Dendritic cell treated with granulocyte-macrophage colony-stimulating factor and Interleukin-4, amounts not matched to agents 40 ng/mL and 50 ng/mL, for 4 days (primary cell): Measurements from ENCODE around the gene DCHS1.

ENCODE experiments used
- H3K27ac Mint-ChIP-seq: one replicate; pipeline ENCODE4 v1.8.0; 2022; ENCODE audit warnings: mild to moderate bottlenecking, mixed read lengths
- H3K27me3 Mint-ChIP-seq: one replicate; pipeline ENCODE4 v1.8.0; 2022; ENCODE audit warnings: mild to moderate bottlenecking, mixed read lengths
- H3K36me3 Mint-ChIP-seq: one replicate; pipeline ENCODE4 v1.8.0; 2022; ENCODE audit warnings: low read depth, mixed read lengths
- H3K4me1 Mint-ChIP-seq: one replicate; pipeline ENCODE4 v1.8.0; 2022; ENCODE audit warnings: low read depth, mixed read lengths
- H3K4me3 Mint-ChIP-seq: one replicate; pipeline ENCODE4 v1.8.0; 2022; ENCODE audit warnings: mild to moderate bottlenecking, moderate library complexity, mixed read lengths
- H3K9me3 Mint-ChIP-seq: one replicate; pipeline ENCODE4 v1.8.0; 2022; ENCODE audit warnings: mixed read lengths
- intact Hi-C: fragments of 100-400 bp; cut with micrococcal nuclease; formaldehyde crosslinking; loops from one replicate; pipeline ENCODE4 v1.15.0; 2022

DCHS1 gene

DNA sequence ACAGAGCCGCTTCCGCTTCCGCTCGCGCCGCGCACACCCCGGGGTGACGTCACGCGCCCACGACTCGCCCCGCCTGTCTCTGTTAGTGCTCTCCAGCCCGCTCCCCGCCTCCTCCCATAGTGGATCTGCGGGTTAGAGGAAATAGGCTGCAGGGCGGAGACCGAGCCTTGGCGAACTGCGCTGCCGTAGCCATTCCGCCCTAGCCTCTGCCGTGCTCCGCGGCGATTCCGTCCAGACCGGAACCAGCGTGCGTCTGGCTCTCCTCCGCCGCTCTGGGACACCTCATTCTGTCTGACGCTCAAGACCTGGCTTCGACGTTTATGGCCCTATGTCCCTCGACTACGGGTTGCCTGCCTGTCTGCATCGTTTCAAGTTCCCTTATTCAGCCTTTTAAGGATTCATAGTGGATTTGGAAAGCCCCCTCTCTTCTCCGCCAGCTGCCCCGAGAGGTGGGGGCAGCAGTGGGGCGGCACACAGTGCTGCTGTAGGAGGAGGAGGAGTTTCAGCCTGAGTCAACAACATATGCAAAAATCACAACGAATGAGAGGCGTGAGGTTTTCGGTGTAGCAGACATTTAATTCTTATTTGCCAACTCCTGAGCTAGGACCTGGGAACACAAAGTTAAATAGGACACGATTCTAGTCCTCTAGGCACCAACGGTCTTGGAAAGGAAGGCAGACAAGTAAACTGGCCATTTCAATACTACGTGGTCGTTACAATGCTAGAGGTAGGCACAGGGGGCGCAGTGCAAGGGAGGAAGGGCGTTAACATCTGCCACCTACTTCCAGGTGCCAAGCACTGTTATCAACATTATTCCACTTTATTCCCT, 43.2 kb downstream of the DCHS1 start, which contains the start of gene TAF10:
Gene TAF10, minus strand, starts transcription at position 4 of the 829 bp plus-strand sequence. CDS start 27 bp downstream, outside the sequence.
- Mint-ChIP-seq H3K4me1 (peaks cover 35% of the 10 kb centered on the region), H3K27ac (no peak within 1 kb of the TSS), H3K9me3 (no peaks in the 10 kb centered on the region), H3K36me3 (peaks cover 43% of the 10 kb centered on the region), H3K4me3 (peak within 1 kb of the TSS; percentile 85), H3K27me3 (no peaks in the 10 kb centered on the region)
- intact Hi-C loops: loop anchor here (1.0 to 5.0 kb wide), 2 partner anchors 8 to 375 kb away; partner anchors contain the start of gene CNGA4

DNA sequence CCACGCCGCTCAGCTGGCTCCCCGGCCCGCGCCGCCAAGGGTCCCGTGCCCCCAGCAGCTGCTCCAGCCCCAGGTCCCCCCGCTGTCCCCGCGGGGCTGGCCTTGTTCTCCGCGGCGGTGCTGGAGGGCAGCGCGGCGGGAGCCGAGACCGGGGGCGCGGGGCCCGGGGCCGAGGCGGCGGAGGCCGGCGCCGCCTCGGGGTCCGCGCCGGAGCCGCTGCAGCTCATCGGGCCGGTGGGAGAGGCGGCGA, 43.7 kb downstream of the DCHS1 start:
- Mint-ChIP-seq H3K36me3 (peaks cover 45% of the 10 kb centered on the region), H3K4me1 (peaks cover 37% of the 10 kb centered on the region), H3K9me3 (no peaks in the 10 kb centered on the region), H3K27ac (no peak overlapping the region), H3K4me3 (peak overlapping the region; percentile 85), H3K27me3 (no peaks in the 10 kb centered on the region)
- intact Hi-C loops: loop anchor here (1.0 to 5.0 kb wide), 2 partner anchors 8 to 375 kb away; partner anchors contain the start of gene CNGA4

DNA sequence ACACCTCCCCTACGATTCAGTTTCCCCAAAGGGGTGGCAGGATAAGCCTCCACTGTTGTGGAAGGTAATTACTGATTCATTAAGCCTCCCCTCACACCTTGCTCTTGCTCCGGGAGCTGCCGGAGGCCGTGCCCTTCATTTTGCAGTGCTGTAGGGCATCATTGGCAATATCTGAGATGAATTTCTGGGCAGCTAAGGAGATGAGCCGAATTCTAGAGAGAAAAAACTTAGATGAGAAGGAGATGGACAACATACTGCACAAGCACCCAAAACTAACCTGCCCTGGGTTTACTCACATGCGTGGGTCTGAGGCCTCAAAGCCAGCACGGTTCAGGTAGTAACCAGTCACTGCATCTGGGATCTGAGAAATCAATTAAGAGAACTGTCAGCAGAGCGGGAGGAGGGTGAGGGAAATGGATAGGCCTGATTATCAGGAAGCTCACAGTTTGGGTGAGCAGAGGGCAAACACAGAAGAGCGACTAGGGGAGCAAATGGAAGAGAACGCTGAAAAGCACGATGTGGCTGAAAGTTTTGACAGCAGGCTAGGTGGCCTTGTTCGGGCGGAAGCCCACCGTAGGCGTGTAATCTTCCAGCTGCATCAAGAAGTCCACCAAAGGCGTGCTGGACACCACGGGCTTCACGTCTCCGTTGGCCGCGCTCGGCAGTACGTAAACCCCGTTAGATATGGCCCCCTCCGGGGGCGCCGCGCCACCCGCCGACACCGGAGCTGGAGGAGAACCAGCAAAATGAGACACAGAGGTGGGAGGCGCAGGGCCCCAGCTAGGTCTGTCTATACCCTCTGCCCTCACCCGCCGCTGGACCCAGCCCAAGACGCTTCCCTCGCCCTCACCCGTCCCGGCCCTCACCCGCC, 44.3 kb downstream of the DCHS1 start:
- Mint-ChIP-seq H3K27me3 (no peaks in the 10 kb centered on the region), H3K9me3 (no peaks in the 10 kb centered on the region), H3K4me3 (peak overlapping the region; percentile 85), H3K27ac (no peak overlapping the region), H3K36me3 (peaks cover 45% of the 10 kb centered on the region), H3K4me1 (peaks cover 37% of the 10 kb centered on the region)
- intact Hi-C loops: loop anchor here (5.0 kb wide), 1 partner anchor 374 kb away; the partner anchor contains the start of gene CNGA4

DNA sequence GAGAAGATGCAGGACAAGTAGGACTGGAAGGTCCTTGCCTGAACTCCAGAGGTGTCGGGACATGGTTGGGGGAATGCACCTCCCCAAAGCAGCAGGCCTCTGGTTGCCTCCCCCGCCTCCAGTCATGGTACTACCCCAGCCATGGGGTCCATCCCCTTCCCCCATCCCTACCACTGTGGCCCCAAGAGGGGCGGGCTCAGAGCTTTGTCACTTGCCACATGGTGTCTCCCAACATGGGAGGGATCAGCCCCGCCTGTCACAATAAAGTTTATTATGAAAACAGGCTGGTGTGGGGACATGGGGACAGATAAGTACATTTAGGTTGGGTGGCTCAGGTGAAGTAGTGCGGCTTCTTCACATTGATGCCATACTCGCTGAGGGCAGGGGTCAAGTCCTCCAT, 45.0 kb downstream of the DCHS1 start:
- H3K27me3 Mint-ChIP-seq: no peaks in the 10 kb centered on the region
- H3K27ac Mint-ChIP-seq: no peak overlapping the region
- H3K9me3 Mint-ChIP-seq: no peaks in the 10 kb centered on the region
- H3K4me1 Mint-ChIP-seq: peaks cover 37% of the 10 kb centered on the region
- H3K36me3 Mint-ChIP-seq: peaks cover 45% of the 10 kb centered on the region
- H3K4me3 Mint-ChIP-seq: peak overlapping the region; percentile 85
- intact Hi-C loops: loop anchor here (5.0 kb wide), 1 partner anchor 373 kb away; the partner anchor contains the start of gene CNGA4

DNA sequence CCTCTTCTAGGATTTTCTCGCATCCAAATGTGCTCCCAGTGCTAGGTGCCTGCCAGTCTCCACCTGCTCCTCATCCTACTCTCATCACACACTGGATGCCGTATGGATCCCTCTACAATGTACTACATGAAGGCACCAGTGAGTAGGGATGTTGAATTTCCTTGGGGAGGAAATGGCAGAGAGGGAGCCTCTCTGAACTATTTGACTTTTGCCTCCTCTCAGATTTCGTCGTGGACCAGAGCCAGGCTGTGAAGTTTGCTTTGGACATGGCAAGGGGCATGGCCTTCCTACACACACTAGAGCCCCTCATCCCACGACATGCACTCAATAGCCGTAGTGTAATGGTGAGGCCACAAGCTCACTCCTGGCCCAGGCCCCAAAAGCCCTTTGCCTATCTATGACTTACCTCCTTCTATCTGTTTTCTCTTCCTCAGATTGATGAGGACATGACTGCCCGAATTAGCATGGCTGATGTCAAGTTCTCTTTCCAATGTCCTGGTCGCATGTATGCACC, 46.0 kb downstream of the DCHS1 start:
- Mint-ChIP-seq H3K4me1 (peaks cover 37% of the 10 kb centered on the region), H3K4me3 (no peak overlapping the region), H3K9me3 (no peaks in the 10 kb centered on the region), H3K27me3 (no peaks in the 10 kb centered on the region), H3K27ac (no peak overlapping the region), H3K36me3 (peaks cover 45% of the 10 kb centered on the region)
- intact Hi-C loops: loop anchor here (5.0 to 10.0 kb wide), 3 partner anchors 75 to 372 kb away; partner anchors contain the start of gene CNGA4

DNA sequence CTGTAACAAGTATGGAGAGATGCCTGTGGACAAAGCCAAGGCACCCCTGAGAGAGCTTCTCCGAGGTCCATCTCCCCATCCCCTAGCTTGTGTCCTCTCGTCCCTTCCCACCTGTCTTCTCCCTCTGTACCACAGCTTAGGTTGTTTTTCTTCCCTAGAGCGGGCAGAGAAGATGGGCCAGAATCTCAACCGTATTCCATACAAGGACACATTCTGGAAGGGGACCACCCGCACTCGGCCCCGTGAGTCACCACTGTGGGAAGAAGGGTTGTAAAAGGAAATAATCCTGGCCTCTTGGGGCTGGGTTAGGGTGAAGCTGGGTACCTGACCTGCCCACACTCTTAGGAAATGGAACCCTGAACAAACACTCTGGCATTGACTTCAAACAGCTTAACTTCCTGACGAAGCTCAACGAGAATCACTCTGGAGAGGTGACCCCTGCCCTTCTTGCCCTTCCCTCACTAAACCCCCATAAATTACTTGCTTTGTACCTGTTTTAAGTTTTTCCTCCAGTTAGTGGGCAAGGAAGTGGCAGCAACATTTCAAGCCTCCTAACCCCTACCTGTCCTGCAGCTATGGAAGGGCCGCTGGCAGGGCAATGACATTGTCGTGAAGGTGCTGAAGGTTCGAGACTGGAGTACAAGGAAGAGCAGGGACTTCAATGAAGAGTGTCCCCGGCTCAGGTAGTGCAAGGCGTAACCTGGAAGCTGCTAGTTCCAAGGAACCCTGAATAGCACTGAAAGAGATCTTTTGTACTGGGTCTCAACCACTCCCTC, 46.7 kb downstream of the DCHS1 start:
- no peak overlapping the region for H3K27ac Mint-ChIP-seq
- H3K4me3 Mint-ChIP-seq: no peak overlapping the region
- H3K27me3 Mint-ChIP-seq: no peaks in the 10 kb centered on the region
- intact Hi-C loops: loop anchor here (10.0 kb wide), 2 partner anchors 74 to 224 kb away; no protein-coding TSS in a partner anchor
- H3K36me3 Mint-ChIP-seq: peaks cover 45% of the 10 kb centered on the region
- H3K4me1 Mint-ChIP-seq: peaks cover 37% of the 10 kb centered on the region
- H3K9me3 Mint-ChIP-seq: no peaks in the 10 kb centered on the region

DNA sequence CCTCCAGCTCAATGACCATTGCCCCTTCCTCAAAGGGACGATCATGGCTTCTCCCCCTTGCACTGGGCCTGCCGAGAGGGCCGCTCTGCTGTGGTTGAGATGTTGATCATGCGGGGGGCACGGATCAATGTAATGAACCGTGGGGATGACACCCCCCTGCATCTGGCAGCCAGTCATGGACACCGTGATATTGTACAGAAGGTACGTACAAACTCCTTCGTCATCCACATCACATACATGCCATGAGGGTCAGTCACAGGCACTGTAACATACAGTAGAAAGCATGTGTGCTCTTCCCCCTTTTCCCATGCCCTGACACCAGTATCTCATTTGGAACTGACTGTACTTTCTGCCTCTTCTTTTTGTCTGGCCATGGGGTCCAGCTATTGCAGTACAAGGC, 47.6 kb downstream of the DCHS1 start:
- Mint-ChIP-seq H3K27me3 (no peaks in the 10 kb centered on the region), H3K9me3 (no peaks in the 10 kb centered on the region), H3K4me3 (no peak overlapping the region), H3K27ac (no peak overlapping the region), H3K36me3 (peaks cover 45% of the 10 kb centered on the region), H3K4me1 (peaks cover 37% of the 10 kb centered on the region)
- intact Hi-C loops: loop anchor here (10.0 kb wide), 2 partner anchors 73 to 223 kb away; no protein-coding TSS in a partner anchor

DNA sequence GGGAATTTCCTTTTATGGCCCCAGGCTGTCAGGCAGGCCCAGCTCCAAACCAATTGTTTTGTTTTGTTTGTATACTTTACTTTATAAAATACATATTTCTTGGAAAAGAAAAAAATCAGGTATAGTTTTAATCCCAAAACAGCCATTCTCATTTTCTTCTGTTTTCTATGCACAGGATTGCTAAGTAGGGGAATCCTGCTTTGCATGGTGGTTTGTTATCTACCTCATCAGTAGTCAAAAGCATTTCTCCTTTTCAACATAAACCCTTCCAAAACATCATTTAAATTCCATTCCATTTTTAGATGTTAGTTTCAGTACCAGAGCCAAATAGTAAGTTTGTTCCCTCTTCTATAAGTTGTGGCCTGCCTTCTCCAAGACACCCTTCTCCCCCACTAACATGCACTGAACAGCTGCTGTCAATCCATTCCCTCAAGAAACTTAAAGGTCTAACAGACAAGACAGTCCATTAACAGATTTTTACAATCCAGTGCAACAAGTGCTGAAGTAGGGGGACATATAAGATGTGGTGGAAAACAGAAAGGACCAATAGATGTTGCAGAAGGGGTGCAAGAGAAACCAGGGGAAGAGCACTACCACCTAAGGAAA, 48.3 kb downstream of the DCHS1 start:
- no peaks in the 10 kb centered on the region for H3K27me3 Mint-ChIP-seq
- H3K9me3 Mint-ChIP-seq: no peaks in the 10 kb centered on the region
- intact Hi-C loops: loop anchor here (10.0 kb wide), 2 partner anchors 72 to 222 kb away; no protein-coding TSS in a partner anchor
- no peak overlapping the region for H3K4me3 Mint-ChIP-seq
- peak overlapping the region; percentile 14 for H3K27ac Mint-ChIP-seq
- peaks cover 37% of the 10 kb centered on the region for H3K4me1 Mint-ChIP-seq
- H3K36me3 Mint-ChIP-seq: peaks cover 45% of the 10 kb centered on the region

DNA sequence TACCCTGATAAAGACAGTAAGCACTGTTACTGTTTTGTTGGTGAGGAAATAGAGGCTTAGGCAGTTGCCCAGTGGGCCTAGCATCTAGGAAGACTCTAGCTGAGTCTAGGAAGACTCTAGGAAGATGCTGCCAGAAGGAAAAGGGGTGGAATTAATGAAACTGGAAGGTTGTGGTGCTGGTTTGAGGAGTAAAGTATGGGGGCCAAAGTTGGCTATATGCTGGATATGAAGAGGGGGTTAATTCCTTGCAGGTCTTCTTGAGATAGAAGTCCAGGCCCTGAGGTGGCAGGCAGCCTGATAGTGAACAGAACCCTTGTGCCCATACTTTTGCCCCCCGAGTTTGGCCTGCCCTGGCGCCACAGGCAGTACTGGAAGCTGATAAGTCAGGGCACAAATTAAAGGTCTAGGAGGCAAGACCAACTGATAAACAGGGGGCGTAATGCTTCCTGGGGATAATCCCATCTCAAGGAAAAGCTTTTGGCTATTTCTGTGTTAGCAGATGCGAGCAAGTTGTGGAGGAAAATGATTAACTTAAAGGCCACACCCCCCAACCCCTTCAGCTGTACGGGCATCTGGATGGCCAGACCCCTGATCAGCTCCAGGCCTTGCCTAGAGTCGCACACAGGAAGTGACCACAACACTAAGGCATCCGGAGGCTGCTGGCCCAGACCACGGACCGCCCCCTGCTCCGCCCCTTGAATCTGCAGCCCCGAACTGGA, 49.0 kb downstream of the DCHS1 start:
- peaks cover 50% of the 10 kb centered on the region for H3K36me3 Mint-ChIP-seq
- H3K4me1 Mint-ChIP-seq: peaks cover 37% of the 10 kb centered on the region

DNA sequence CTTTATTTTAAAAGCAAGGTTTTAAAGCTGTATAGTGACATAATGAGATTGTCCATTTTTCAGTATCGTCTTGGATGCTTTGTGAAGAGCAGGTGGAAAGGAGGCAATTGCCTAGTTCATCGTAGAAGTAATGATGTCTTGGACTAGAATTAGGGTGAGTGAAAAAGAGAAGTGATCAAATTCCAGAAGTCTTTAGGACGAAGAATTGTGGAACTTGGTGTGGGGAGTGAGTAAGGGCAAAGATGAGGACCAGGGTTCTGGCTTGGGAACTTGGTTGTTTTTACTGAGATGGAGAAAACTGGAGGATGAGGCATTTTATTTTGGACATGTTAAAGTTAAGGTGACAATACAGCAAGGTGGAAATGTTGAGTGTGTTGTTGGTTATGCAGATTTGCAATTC, 50.8 kb downstream of the DCHS1 start:
- H3K27me3 Mint-ChIP-seq: no peaks in the 10 kb centered on the region
- no peak overlapping the region for H3K4me3 Mint-ChIP-seq
- H3K9me3 Mint-ChIP-seq: no peaks in the 10 kb centered on the region
- intact Hi-C loops: loop anchor here (1.0 to 10.0 kb wide), 5 partner anchors 8 to 220 kb away; partner anchors contain the start of genes ARFIP2, TAF10, TIMM10B and TPP1
- H3K4me1 Mint-ChIP-seq: peaks cover 19% of the 10 kb centered on the region
- H3K36me3 Mint-ChIP-seq: peaks cover 50% of the 10 kb centered on the region
- H3K27ac Mint-ChIP-seq: no peak overlapping the region

More for the DNA sequence above, 49.0 kb downstream of the DCHS1 start:
- Mint-ChIP-seq H3K27me3 (no peaks in the 10 kb centered on the region), H3K4me3 (no peak overlapping the region), H3K9me3 (no peaks in the 10 kb centered on the region), H3K27ac (no peak overlapping the region)
- intact Hi-C loops: loop anchor here (10.0 kb wide), 2 partner anchors 72 to 222 kb away; no protein-coding TSS in a partner anchor

DNA sequence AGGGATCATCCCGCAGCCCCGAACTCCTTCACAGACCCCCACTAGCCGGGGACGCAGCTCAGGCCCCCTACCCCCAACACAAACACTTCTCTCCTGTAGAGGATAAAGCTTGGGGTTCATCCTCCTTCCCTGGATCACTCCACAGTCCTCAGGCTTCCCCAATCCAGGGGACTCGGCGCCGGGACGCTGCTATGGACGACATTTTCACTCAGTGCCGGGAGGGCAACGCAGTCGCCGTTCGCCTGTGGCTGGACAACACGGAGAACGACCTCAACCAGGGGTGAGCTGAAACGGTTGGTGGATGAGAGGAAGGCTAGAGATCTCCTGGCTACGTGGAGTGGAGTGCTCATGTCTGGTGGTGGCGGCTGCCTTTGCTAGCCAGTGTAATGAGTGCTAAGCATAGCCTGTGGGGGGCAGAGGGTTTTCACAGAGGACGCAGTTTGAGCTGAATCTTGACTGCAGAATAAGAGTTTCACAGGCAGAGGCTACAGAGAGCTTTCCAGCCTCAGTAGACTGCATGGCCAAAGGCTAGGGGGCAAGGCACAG, 51.5 kb downstream of the DCHS1 start:
- Mint-ChIP-seq H3K36me3 (peaks cover 50% of the 10 kb centered on the region), H3K27ac (no peak overlapping the region)

More for the DNA sequence above, 51.5 kb downstream of the DCHS1 start:
- Mint-ChIP-seq H3K4me3 (no peak overlapping the region), H3K27me3 (no peaks in the 10 kb centered on the region), H3K9me3 (no peaks in the 10 kb centered on the region), H3K4me1 (peaks cover 19% of the 10 kb centered on the region)
- intact Hi-C loops: loop anchor here (1.0 to 10.0 kb wide), 5 partner anchors 8 to 219 kb away; partner anchors contain the start of genes ARFIP2, TAF10, TIMM10B and TPP1
